SK-N-SH treated with all-trans-retinoic acid at 6 μM for 48 hours (cell line): ENCODE data around the gene ZDHHC17.

Source experiments
- ATAC-seq: fragments of 200-7000 bp; cut with Tn5 transposase; 3 replicates; pipeline ENCODE4 v1.9.1; 2020; ENCODE audit warnings: mild to moderate bottlenecking, moderate library complexity
- ARNTL ChIP-seq: fragments of 450-650 bp; formaldehyde crosslinking; IDR thresholded peaks from 2 replicates; pipeline ENCODE4 v1.5.0; 2020; ENCODE audit warnings: low read depth, mild to moderate bottlenecking, moderate library complexity, borderline replicate concordance
- BACH2 ChIP-seq: fragments of 250-450 bp; sonication (Bioruptor Pico); IDR thresholded peaks from 2 replicates; pipeline ENCODE4 v1.9.0; 2021; ENCODE audit warnings: mild to moderate bottlenecking, borderline replicate concordance
- CSDC2 ChIP-seq: fragments of 250-450 bp; sonication (Bioruptor Pico); IDR thresholded peaks from 2 replicates; pipeline ENCODE4 v1.5.0; 2020; ENCODE audit warnings: mild to moderate bottlenecking, moderate library complexity
- ESRRG ChIP-seq: fragments of 250-450 bp; sonication (Bioruptor Pico); IDR thresholded peaks from 2 replicates; pipeline ENCODE4 v1.6.1; 2021; ENCODE audit warnings: mild to moderate bottlenecking
- ISL1 ChIP-seq: fragments of 250-450 bp; sonication (Bioruptor Pico); IDR thresholded peaks from 2 replicates; pipeline ENCODE4 v2.1.2; 2022; ENCODE audit warnings: mild to moderate bottlenecking, moderate library complexity
- OSR1 ChIP-seq: fragments of 250-450 bp; sonication (Bioruptor Pico); IDR thresholded peaks from 2 replicates; pipeline ENCODE4 v1.8.0; 2022; ENCODE audit warnings: moderate library complexity, mild to moderate bottlenecking, inconsistent platforms
- PATZ1 ChIP-seq: fragments of 250-450 bp; sonication (Bioruptor Pico); IDR thresholded peaks from 2 replicates; pipeline ENCODE4 v1.8.0; 2020; ENCODE audit warnings: mild to moderate bottlenecking, moderate library complexity, borderline replicate concordance
- POU6F1 ChIP-seq: fragments of 250-450 bp; sonication (Bioruptor Pico); IDR thresholded peaks from 2 replicates; pipeline ENCODE4 v1.8.0; 2021; ENCODE audit warnings: low read depth, mild to moderate bottlenecking, moderate library complexity, borderline replicate concordance
- PPARA ChIP-seq: fragments of 250-450 bp; sonication (Bioruptor Pico); IDR thresholded peaks from 2 replicates; pipeline ENCODE4 v1.5.0; 2020; ENCODE audit warnings: mild to moderate bottlenecking, borderline replicate concordance
- RARB ChIP-seq: fragments of 250-450 bp; sonication (Bioruptor Pico); IDR thresholded peaks from 2 replicates; pipeline ENCODE4 v1.8.0; 2021; ENCODE audit warnings: mild to moderate bottlenecking, moderate library complexity
- SNAI2 ChIP-seq: fragments of 250-450 bp; sonication (Bioruptor Pico); IDR thresholded peaks from 2 replicates; pipeline ENCODE4 v1.5.0; 2020; ENCODE audit warnings: mild to moderate bottlenecking, moderate library complexity
- TOX ChIP-seq: fragments of 250-450 bp; sonication (Bioruptor Pico); IDR thresholded peaks from 2 replicates; pipeline ENCODE4 v1.8.0; 2021; ENCODE audit warnings: mild to moderate bottlenecking, moderate library complexity, borderline replicate concordance
- ZC3H10 ChIP-seq: fragments of 250-450 bp; sonication (Bioruptor Pico); IDR thresholded peaks from 2 replicates; pipeline ENCODE4 v1.5.1; 2021; ENCODE audit warnings: mild to moderate bottlenecking, moderate library complexity
- ZFP3 ChIP-seq: fragments of 250-450 bp; sonication (Bioruptor Pico); IDR thresholded peaks from 2 replicates; pipeline ENCODE4 v1.5.0; 2020; ENCODE audit warnings: mild to moderate bottlenecking, moderate library complexity
- ZFP30 ChIP-seq: fragments of 450-650 bp; formaldehyde crosslinking; IDR thresholded peaks from 2 replicates; pipeline ENCODE4 v1.5.0; 2022; ENCODE audit warnings: mild to moderate bottlenecking, moderate library complexity
- ZNF565 ChIP-seq: fragments of 450-650 bp; formaldehyde crosslinking; conservative IDR thresholded peaks from 2 replicates; pipeline ENCODE4 v1.5.0; 2020; ENCODE audit warnings: low read depth, mild to moderate bottlenecking, moderate library complexity
- ZNF70 ChIP-seq: fragments of 450-650 bp; formaldehyde crosslinking; IDR thresholded peaks from 2 replicates; pipeline ENCODE4 v1.5.0; 2020; ENCODE audit warnings: mild to moderate bottlenecking, moderate library complexity
- ZNF8 ChIP-seq: fragments of 450-650 bp; formaldehyde crosslinking; IDR thresholded peaks from 2 replicates; pipeline ENCODE4 v1.5.0; 2020; ENCODE audit warnings: mild to moderate bottlenecking, moderate library complexity
- TF ChIP-seq, protein P1 (sequence below): fragments of 250-450 bp; sonication (Bioruptor Pico); IDR thresholded peaks from 2 replicates; pipeline ENCODE4 v1.5.1; 2020; ENCODE audit warnings: low read depth, mild to moderate bottlenecking, moderate library complexity
- TF ChIP-seq, protein P2 (sequence below): fragments of 250-450 bp; sonication (Bioruptor Pico); IDR thresholded peaks from 2 replicates; pipeline ENCODE4 v1.5.0; 2020; ENCODE audit warnings: mild to moderate bottlenecking, moderate library complexity
- TF ChIP-seq, protein P3 (sequence below): fragments of 250-450 bp; sonication (Bioruptor Pico); IDR thresholded peaks from 2 replicates; pipeline ENCODE4 v1.5.1; 2021; ENCODE audit warnings: mild to moderate bottlenecking, moderate library complexity

ZDHHC17 gene

GRCh38 chr12:76852106-76852505 is 88.2 kb downstream of the ZDHHC17 start:
- ATAC-seq, result no peak; the same call in 2 of the 3 replicates

GRCh38 chr12:76855271-76855670 is 91.4 kb downstream of the ZDHHC17 start:
- ATAC-seq, result no peak
- TF ChIP-seq ZFP30 (CRISPR knock-in tag) (no peak), ZC3H10 (CRISPR knock-in tag) (no peak), ZNF565 (no peak), SNAI2 (no peak), ESRRG (CRISPR knock-in tag) (no peak), TOX (CRISPR knock-in tag) (no peak), POU6F1 (CRISPR knock-in tag) (no peak), ZNF70 (no peak), OSR1 (CRISPR knock-in tag) (no peak), PPARA (no peak), BACH2 (no peak), ARNTL (CRISPR knock-in tag) (no peak), RARB (CRISPR knock-in tag) (no peak), CSDC2 (CRISPR knock-in tag) (no peak)
- TF ChIP-seq, protein P1, sequence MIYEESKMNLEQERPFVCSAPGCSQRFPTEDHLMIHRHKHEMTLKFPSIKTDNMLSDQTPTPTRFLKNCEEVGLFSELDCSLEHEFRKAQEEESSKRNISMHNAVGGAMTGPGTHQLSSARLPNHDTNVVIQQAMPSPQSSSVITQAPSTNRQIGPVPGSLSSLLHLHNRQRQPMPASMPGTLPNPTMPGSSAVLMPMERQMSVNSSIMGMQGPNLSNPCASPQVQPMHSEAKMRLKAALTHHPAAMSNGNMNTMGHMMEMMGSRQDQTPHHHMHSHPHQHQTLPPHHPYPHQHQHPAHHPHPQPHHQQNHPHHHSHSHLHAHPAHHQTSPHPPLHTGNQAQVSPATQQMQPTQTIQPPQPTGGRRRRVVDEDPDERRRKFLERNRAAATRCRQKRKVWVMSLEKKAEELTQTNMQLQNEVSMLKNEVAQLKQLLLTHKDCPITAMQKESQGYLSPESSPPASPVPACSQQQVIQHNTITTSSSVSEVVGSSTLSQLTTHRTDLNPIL (CRISPR knock-in tag), result no peak
- TF ChIP-seq, all 23 proteins: peak for 0

More at GRCh38 chr12:76852106-76852505, 88.2 kb downstream of the ZDHHC17 start:
- TF ChIP-seq ZFP3 (CRISPR knock-in tag) (no peak), CSDC2 (CRISPR knock-in tag) (no peak), OSR1 (CRISPR knock-in tag) (no peak), ZFP30 (CRISPR knock-in tag) (no peak)
- TF ChIP-seq, protein P2, sequence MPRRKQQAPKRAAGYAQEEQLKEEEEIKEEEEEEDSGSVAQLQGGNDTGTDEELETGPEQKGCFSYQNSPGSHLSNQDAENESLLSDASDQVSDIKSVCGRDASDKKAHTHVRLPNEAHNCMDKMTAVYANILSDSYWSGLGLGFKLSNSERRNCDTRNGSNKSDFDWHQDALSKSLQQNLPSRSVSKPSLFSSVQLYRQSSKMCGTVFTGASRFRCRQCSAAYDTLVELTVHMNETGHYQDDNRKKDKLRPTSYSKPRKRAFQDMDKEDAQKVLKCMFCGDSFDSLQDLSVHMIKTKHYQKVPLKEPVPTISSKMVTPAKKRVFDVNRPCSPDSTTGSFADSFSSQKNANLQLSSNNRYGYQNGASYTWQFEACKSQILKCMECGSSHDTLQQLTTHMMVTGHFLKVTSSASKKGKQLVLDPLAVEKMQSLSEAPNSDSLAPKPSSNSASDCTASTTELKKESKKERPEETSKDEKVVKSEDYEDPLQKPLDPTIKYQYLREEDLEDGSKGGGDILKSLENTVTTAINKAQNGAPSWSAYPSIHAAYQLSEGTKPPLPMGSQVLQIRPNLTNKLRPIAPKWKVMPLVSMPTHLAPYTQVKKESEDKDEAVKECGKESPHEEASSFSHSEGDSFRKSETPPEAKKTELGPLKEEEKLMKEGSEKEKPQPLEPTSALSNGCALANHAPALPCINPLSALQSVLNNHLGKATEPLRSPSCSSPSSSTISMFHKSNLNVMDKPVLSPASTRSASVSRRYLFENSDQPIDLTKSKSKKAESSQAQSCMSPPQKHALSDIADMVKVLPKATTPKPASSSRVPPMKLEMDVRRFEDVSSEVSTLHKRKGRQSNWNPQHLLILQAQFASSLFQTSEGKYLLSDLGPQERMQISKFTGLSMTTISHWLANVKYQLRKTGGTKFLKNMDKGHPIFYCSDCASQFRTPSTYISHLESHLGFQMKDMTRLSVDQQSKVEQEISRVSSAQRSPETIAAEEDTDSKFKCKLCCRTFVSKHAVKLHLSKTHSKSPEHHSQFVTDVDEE (CRISPR knock-in tag), result no peak

DNA sequence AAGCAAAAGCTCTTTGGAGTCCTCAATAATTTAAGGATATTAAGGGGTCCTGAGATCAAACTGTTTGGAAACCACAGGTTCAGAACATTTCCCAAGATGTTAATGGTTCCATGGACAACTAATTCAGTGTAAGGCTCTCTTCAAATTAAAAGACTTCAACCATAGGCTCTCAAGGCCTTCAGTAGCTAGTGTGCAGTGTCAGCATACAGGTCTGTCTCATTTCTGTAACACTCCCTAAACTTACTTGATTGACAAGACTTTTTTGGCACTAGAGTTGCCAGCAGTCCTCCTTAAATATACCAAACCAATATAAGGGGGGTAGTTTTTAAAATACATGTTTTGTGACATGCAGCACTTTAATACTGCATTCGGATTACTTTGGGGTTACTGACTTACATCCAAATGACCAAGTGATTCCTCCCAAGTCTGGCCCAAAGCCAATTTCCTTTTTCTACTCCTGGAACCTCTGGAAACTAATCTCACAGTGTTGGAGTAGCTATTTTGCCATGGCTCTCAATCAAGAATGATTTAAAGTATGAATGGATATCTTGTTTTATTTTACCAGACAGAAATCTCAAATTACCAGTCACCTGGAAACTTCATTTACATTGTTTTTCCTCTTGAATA is 92.2 kb downstream of the ZDHHC17 start:
- ATAC-seq, result no peak
- no peak for TF ChIP-seq ZFP30 (CRISPR knock-in tag)
- TF ChIP-seq ZC3H10 (CRISPR knock-in tag), result no peak
- TF ChIP-seq BACH2, result no peak
- TF ChIP-seq POU6F1 (CRISPR knock-in tag), result no peak
- TF ChIP-seq CSDC2 (CRISPR knock-in tag), result no peak
- TF ChIP-seq ZNF8 (CRISPR knock-in tag), result no peak
- TF ChIP-seq ZNF565, result no peak
- no peak for TF ChIP-seq ESRRG (CRISPR knock-in tag)
- TF ChIP-seq, protein P2 (CRISPR knock-in tag), result no peak
- no peak for TF ChIP-seq PATZ1 (CRISPR knock-in tag)
- no peak for TF ChIP-seq TOX (CRISPR knock-in tag)
- TF ChIP-seq ARNTL (CRISPR knock-in tag), result no peak
- TF ChIP-seq, protein P3, sequence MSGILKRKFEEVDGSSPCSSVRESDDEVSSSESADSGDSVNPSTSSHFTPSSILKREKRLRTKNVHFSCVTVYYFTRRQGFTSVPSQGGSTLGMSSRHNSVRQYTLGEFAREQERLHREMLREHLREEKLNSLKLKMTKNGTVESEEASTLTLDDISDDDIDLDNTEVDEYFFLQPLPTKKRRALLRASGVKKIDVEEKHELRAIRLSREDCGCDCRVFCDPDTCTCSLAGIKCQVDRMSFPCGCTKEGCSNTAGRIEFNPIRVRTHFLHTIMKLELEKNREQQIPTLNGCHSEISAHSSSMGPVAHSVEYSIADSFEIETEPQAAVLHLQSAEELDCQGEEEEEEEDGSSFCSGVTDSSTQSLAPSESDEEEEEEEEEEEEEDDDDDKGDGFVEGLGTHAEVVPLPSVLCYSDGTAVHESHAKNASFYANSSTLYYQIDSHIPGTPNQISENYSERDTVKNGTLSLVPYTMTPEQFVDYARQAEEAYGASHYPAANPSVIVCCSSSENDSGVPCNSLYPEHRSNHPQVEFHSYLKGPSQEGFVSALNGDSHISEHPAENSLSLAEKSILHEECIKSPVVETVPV (CRISPR knock-in tag), result no peak
- TF ChIP-seq SNAI2, result no peak
- TF ChIP-seq, protein P1 (CRISPR knock-in tag), result no peak
- TF ChIP-seq ISL1, result no peak
